Activated naive CD4-positive, alpha-beta T cell treated with anti-CD3 and anti-CD28 coated beads, Interleukin-2, amount 50 U/mL, for 16 hours (primary cell): ENCODE results near the gene ASXL1.

Experiments
- DNase-seq: peaks from one replicate; pipeline ENCODE4 v3.0.0-alpha.2; 2020

The ASXL1 gene

GRCh38 chr20:32468313-32468640 is 110.1 kb downstream of the ASXL1 start:
- DNase-seq, result no peak

GRCh38 chr20:32468860-32469259 is 110.7 kb downstream of the ASXL1 start:
- DNase-seq, result no peak

GRCh38 chr20:32470025-32470861 is 112.1 kb downstream of the ASXL1 start:
- no peak for DNase-seq

- DNase-seq, result no peak
Observed at GRCh38 chr20:32470940-32471339, 112.8 kb downstream of the ASXL1 start.

GRCh38 chr20:32472581-32473207 is 114.6 kb downstream of the ASXL1 start:
- DNase-seq, result no peak

- no peak for DNase-seq
Observed at GRCh38 chr20:32473231-32474008, 115.3 kb downstream of the ASXL1 start.

GRCh38 chr20:32474009-32474716 is 116.0 kb downstream of the ASXL1 start:
- no peak for DNase-seq

- DNase-seq, result no peak
Observed at GRCh38 chr20:32474717-32474966, 116.5 kb downstream of the ASXL1 start.

GRCh38 chr20:32474967-32475811 is 117.1 kb downstream of the ASXL1 start:
- DNase-seq, result no peak

- no peak for DNase-seq
Observed at GRCh38 chr20:32476684-32477593, 118.8 kb downstream of the ASXL1 start.

- DNase-seq, result no peak
Observed at GRCh38 chr20:32477594-32478512, 119.7 kb downstream of the ASXL1 start.

GRCh38 chr20:32478576-32478975 is 120.4 kb downstream of the ASXL1 start:
- no peak for DNase-seq

- DNase-seq, result no peak
Observed at GRCh38 chr20:32479012-32479411, 120.9 kb downstream of the ASXL1 start.

GRCh38 chr20:32479697-32480171 is 121.6 kb downstream of the ASXL1 start:
- no peak for DNase-seq

GRCh38 chr20:32480371-32481241 is 122.5 kb downstream of the ASXL1 start:
- no peak for DNase-seq

- no peak for DNase-seq
Observed at GRCh38 chr20:32481311-32482142, 123.4 kb downstream of the ASXL1 start.

- no peak for DNase-seq
Observed at GRCh38 chr20:32482143-32482441, 124.0 kb downstream of the ASXL1 start.
